Transverse colon (tissue), 3 donors: ENCODE measurements around the gene DNAAF3.

ENCODE experiments used
- CTCF ChIP-seq, 5 experiments: fragments of 200-600 bp in 3 of 5; fragments of 450-650 bp in 2 of 5; sonication (generic) in 3 of 5; IDR thresholded peaks; 1 replicate in 2 of 5; 2 replicates in 3 of 5; pipeline ENCODE4 v1.5.1; 2016 to 2017; ENCODE audit warnings: antibody characterized with exemption in 5 of 5, inconsistent platforms in 3 of 5, mild to moderate bottlenecking in 2 of 5, moderate library complexity in 1 of 5
- EP300 ChIP-seq: sonication (generic); formaldehyde crosslinking; IDR thresholded peaks from one replicate; pipeline ENCODE4 v1.6.1; 2017; ENCODE audit warnings: antibody characterized with exemption, low read depth
- POLR2A ChIP-seq: fragments of 450-650 bp; IDR thresholded peaks from one replicate; pipeline ENCODE4 v1.6.1; 2016; ENCODE audit warnings: antibody characterized with exemption, mild to moderate bottlenecking, moderate library complexity

GRCh38 chr19:55212447-55212846, 46.0 kb upstream of the DNAAF3 start:
- TF ChIP-seq EP300, result no peak
- peak; percentile 25 to 41 (median 31) for TF ChIP-seq CTCF (IDR thresholded peaks at IDR 0.05)
- no peak for TF ChIP-seq POLR2A
